Thoracic aorta (tissue), 2 donors: ENCODE results near the gene TRIM37. TPM values are rescaled to one million over a fixed set of nuclear protein-coding genes. Genes with fewer than 3 reads are reported as not detected.

Experiments used
- ATAC-seq: fragments of 150-250 bp; one replicate; pipeline ENCODE4 v1.8.0; 2017; ENCODE audit warnings: low read depth; ENCODE audit not compliant: insufficient number of reproducible peaks, low FRiP score
- DNase-seq: peaks from one replicate; pipeline ENCODE4 v3.0.0-alpha.2; 2020; ENCODE audit warnings: low spot score
- H3K27ac ChIP-seq, 2 donors: fragments of 200-600 bp; sonication (generic); 1 replicate in 1 of 2; 2 replicates in 1 of 2; pipeline ENCODE4 v1.5.1; 2016; ENCODE audit warnings: mild to moderate bottlenecking in 2 of 2, moderate library complexity in 2 of 2
- H3K27me3 ChIP-seq: fragments of 200-600 bp; sonication (generic); replicated peaks from 2 replicates; pipeline ENCODE4 v1.6.0; 2016; ENCODE audit warnings: mild to moderate bottlenecking; ENCODE audit not compliant: insufficient read depth
- H3K36me3 ChIP-seq: fragments of 200-600 bp; sonication (generic); one replicate; pipeline ENCODE4 v1.5.1; 2016
- H3K4me1 ChIP-seq, 2 donors: fragments of 200-600 bp; sonication (generic); 1 replicate in 1 of 2; 2 replicates in 1 of 2; pipeline versions ENCODE4 v1.5.1 to v1.6.0; 2016; ENCODE audit warnings: low read depth in 2 of 2, mild to moderate bottlenecking in 1 of 2; ENCODE audit not compliant: control insufficient read depth in 1 of 2
- H3K4me3 ChIP-seq: fragments of 200-600 bp; sonication (generic); 2 replicates; pipeline ENCODE4 v1.5.1; 2016; ENCODE audit warnings: mild to moderate bottlenecking
- H3K9me3 ChIP-seq: fragments of 200-600 bp; sonication (generic); 2 replicates; pipeline ENCODE4 v1.5.1; 2016
- total RNA-seq, 2 donors: library from RNA; depleted of rRNA; stranded (reverse); fragments of >200 nt; gene quantifications; one replicate each; pipeline versions ENCODE4 v1.1.0 to v1.2.3, GENCODE V29; 2016
- TF ChIP-seq, protein P1 (sequence below): fragments of 200-600 bp; sonication (generic); IDR thresholded peaks from one replicate; pipeline ENCODE4 v1.5.1; 2019; ENCODE audit warnings: antibody characterized with exemption

The TRIM37 gene
- total RNA-seq, 2 donors from 2014 or later = 17.9 to 26.5 TPM

DNA sequence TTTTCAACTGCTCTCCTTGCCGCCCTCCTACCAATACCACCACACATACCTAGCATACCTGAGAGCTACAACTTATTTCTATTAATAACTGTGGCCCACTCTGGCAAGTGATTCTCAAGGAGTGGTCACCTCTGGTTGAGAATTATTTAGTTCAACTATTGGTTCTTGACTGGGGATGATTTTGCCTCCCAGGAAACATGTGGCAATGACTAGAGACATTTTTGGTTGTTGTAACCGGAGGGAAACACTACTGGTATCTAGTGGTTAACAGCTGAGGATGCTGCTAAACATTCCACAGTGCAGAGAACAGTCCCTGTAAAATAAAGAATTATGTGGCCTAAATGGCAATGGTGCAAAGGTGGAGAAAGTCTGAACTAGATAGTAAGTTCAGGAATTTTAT is 96.7 kb downstream of the TRIM37 start:
- TF ChIP-seq, protein P1, sequence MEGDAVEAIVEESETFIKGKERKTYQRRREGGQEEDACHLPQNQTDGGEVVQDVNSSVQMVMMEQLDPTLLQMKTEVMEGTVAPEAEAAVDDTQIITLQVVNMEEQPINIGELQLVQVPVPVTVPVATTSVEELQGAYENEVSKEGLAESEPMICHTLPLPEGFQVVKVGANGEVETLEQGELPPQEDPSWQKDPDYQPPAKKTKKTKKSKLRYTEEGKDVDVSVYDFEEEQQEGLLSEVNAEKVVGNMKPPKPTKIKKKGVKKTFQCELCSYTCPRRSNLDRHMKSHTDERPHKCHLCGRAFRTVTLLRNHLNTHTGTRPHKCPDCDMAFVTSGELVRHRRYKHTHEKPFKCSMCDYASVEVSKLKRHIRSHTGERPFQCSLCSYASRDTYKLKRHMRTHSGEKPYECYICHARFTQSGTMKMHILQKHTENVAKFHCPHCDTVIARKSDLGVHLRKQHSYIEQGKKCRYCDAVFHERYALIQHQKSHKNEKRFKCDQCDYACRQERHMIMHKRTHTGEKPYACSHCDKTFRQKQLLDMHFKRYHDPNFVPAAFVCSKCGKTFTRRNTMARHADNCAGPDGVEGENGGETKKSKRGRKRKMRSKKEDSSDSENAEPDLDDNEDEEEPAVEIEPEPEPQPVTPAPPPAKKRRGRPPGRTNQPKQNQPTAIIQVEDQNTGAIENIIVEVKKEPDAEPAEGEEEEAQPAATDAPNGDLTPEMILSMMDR = no peak
- Histone ChIP-seq H3K4me1 (no peaks in the 10 kb centered on the region), H3K4me3 (no peak overlapping the region), H3K36me3 (peaks cover 9% of the 10 kb centered on the region), H3K27ac (no peak overlapping the region), H3K9me3 (no peaks in the 10 kb centered on the region), H3K27me3 (no peaks in the 10 kb centered on the region)
- DNase-seq = no peak
- ATAC-seq = no peak

DNA sequence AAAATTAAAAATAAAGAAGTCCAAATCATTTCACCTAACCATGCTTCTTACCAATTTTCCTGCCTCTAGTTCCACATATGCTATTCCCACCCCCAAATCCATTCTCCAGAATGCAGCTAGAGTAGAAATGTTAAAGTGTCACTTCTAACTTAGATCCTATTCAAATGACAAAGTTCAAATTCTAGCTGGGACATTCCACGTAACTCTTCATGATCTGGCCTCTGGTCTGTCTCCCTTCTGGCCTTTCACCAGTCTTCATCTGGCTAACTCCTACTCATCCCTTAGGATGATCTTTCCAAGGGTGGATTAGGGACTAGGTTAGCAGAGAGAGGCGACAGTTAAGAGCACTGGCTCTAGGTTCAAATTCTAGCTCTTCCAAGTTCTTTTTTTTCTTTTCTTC is 97.9 kb downstream of the TRIM37 start:
- Histone ChIP-seq H3K4me3 (no peak overlapping the region), H3K9me3 (no peaks in the 10 kb centered on the region), H3K27ac (no peak overlapping the region), H3K36me3 (peaks cover 5% of the 10 kb centered on the region), H3K27me3 (no peaks in the 10 kb centered on the region), H3K4me1 (no peaks in the 10 kb centered on the region)
- ATAC-seq (no peak), DNase-seq (no peak)
- TF ChIP-seq, protein P1 = no peak

DNA sequence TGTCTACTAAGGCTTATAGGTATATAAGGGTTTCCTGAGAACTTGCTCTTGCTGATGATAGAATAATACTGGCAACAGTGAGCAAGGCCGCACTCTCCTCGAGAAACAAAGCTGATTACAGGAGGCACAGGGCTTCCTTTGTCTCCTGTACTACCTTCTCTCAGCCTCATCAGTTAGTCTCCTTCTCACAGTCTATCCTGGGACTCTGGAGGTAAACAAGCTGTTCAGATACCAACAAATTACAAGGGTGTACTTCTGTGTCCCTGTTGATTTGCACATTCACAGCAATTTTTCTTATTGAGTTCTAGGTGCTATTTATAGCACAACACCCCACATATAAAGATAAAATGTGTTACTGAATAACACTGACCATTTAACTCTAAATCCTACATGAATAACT is 98.7 kb downstream of the TRIM37 start:
- H3K27ac ChIP-seq = no peak overlapping the region
- H3K36me3 ChIP-seq = peaks cover 3% of the 10 kb centered on the region
- H3K4me1 ChIP-seq = no peaks in the 10 kb centered on the region
- no peaks in the 10 kb centered on the region for H3K9me3 ChIP-seq
- no peak overlapping the region for H3K4me3 ChIP-seq
- TF ChIP-seq, protein P1 = no peak
- H3K27me3 ChIP-seq = no peaks in the 10 kb centered on the region
- ATAC-seq (no peak), DNase-seq (no peak)

- no peaks in the 10 kb centered on the region for H3K9me3 ChIP-seq
- ATAC-seq = peak; percentile 60
- peak; percentile 10 for DNase-seq
- H3K36me3 ChIP-seq = no peaks in the 10 kb centered on the region
- no peaks in the 10 kb centered on the region for H3K27me3 ChIP-seq
- H3K4me3 ChIP-seq = no peak overlapping the region
- no peak overlapping the region for H3K27ac ChIP-seq
- no peaks in the 10 kb centered on the region for H3K4me1 ChIP-seq
- TF ChIP-seq, protein P1 = peak; percentile 93
These were observed 102.2 kb downstream of the TRIM37 start for GRCh38 chr17:59004338-59005111.

- no peak overlapping the region for H3K27ac ChIP-seq
- no peaks in the 10 kb centered on the region for H3K9me3 ChIP-seq
- DNase-seq = no peak
- H3K27me3 ChIP-seq = no peaks in the 10 kb centered on the region
- no peak for ATAC-seq
- no peak overlapping the region for H3K4me3 ChIP-seq
- H3K4me1 ChIP-seq = no peaks in the 10 kb centered on the region
- H3K36me3 ChIP-seq = no peaks in the 10 kb centered on the region
- TF ChIP-seq, protein P1 = no peak
These were observed 102.8 kb downstream of the TRIM37 start for GRCh38 chr17:59003860-59004259.
